LNCAP (cell line): ENCODE data around the gene TIA1.

Source experiments
- TF ChIP-seq, protein P1 (sequence below): fragments of 450-650 bp; IDR thresholded peaks from 2 replicates; pipeline ENCODE4 v1.5.1; 2017; ENCODE audit warnings: mild to moderate bottlenecking

Gene TIA1

DNA sequence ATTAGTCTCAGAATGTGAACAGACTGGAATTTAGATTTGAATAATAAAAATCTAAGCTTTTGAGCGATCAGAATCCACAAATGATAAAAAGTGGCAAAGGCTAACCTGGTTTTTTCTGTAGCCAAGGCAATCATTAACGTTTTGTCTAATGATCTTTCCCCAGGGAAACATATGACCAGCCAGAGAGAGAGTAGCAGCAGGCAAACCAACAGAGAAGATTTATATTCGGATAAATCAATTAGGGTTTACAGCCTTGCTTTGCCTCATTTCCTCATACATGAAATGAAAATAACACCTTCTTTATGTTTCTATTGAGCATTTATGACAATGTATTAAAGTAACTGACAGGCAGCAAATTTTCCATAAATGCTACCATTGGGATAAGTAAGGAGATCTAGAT lies 14.5 kb downstream of the TIA1 start:
- TF ChIP-seq, protein P1, sequence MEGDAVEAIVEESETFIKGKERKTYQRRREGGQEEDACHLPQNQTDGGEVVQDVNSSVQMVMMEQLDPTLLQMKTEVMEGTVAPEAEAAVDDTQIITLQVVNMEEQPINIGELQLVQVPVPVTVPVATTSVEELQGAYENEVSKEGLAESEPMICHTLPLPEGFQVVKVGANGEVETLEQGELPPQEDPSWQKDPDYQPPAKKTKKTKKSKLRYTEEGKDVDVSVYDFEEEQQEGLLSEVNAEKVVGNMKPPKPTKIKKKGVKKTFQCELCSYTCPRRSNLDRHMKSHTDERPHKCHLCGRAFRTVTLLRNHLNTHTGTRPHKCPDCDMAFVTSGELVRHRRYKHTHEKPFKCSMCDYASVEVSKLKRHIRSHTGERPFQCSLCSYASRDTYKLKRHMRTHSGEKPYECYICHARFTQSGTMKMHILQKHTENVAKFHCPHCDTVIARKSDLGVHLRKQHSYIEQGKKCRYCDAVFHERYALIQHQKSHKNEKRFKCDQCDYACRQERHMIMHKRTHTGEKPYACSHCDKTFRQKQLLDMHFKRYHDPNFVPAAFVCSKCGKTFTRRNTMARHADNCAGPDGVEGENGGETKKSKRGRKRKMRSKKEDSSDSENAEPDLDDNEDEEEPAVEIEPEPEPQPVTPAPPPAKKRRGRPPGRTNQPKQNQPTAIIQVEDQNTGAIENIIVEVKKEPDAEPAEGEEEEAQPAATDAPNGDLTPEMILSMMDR: no peak

- TF ChIP-seq, protein P1: no peak
These were observed 21.6 kb downstream of the TIA1 start for GRCh38 chr2:70226781-70227180.

GRCh38 chr2:70214953-70215549 lies 33.4 kb downstream of the TIA1 start:
- TF ChIP-seq, protein P1: no peak

DNA sequence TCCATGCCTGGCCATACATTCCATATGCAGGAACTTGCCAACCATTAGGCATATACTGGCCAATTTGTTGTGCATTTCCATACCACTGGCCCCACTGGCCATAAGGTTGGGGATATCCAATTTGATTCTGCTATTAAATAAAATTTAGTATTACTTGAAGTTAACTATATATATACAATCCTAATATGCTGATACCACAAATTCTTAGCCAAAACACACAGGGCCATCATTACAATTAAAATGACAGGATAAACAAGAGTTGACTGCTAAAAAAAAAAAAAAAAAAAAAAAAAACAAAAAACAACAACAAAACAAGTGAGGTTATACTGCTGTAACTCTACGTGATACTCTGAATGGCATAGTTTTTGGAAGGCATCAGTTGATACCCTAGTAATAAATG lies 34.1 kb downstream of the TIA1 start:
- TF ChIP-seq, protein P1: no peak

- TF ChIP-seq, protein P1: no peak
These were observed 36.0 kb downstream of the TIA1 start for GRCh38 chr2:70212298-70212932.

DNA sequence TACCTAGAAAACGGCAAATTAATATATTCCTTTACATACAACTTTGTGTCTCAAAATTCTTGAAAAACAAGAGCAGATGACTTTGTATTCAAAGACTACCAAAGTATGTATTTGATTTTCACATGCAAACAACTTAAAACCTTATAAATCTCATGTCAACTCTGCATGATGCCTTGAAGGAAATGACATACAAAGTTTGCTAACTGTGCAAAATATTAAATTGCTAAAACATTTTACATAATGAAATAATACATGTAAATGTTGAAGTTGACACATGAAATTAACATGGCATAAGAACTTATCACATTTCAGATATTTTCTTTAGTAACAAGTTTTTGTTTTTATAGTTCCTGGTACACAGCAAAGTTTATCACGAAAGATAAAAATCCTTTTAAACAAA lies 36.8 kb downstream of the TIA1 start:
- TF ChIP-seq, protein P1: no peak

DNA sequence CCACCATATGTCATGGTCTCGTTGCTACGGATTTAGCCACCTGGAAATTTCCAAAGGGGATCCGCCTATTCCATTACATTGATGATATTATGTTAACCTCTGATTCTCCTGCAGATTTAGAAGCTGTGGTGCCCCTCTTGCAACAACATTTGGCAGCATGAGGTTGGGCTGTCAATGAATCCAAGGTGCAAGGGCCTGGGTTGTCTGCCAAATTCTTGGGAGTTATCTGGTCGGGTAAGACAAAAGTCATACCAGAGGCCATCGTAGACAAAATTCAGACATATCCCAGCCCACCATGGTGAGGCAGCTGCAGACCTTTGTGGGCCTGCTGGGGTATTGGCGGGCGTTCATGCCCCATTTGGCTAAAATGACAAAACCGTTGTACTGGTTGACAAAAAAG lies 44.0 kb downstream of the TIA1 start:
- TF ChIP-seq, protein P1: no peak
